ENCODE data around the gene CCDC80.

- TF ChIP-seq CTCF (IDR thresholded peaks at IDR 0.05) (no peak), POLR2A (IDR thresholded peaks at IDR 0.05) (no peak)
These were observed 61.2 kb downstream of the CCDC80 start for GRCh38 chr3:112579697-112580096.

Measured in heart left ventricle (tissue), 13 donors.